ENCODE data around the gene GOLGB1.

DNA sequence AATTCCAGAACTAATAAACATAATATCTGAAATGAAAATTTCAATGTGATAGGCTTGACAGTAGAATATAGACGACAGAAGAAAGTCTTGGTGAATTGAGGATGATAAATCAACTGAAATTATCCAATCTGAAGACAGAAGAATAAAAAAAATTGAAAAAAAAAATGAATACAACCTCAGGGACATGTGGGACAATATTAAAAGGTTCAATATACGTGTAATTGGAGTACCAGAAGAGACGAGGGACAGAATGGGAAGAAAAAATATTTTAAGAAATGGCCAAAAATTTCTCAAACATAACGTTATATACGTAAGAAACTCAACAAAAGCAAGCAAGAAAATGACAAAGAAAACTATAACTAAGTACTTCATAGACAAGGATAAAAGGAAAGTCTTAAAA lies 45.6 kb downstream of the GOLGB1 start:
- TF ChIP-seq, protein P1, sequence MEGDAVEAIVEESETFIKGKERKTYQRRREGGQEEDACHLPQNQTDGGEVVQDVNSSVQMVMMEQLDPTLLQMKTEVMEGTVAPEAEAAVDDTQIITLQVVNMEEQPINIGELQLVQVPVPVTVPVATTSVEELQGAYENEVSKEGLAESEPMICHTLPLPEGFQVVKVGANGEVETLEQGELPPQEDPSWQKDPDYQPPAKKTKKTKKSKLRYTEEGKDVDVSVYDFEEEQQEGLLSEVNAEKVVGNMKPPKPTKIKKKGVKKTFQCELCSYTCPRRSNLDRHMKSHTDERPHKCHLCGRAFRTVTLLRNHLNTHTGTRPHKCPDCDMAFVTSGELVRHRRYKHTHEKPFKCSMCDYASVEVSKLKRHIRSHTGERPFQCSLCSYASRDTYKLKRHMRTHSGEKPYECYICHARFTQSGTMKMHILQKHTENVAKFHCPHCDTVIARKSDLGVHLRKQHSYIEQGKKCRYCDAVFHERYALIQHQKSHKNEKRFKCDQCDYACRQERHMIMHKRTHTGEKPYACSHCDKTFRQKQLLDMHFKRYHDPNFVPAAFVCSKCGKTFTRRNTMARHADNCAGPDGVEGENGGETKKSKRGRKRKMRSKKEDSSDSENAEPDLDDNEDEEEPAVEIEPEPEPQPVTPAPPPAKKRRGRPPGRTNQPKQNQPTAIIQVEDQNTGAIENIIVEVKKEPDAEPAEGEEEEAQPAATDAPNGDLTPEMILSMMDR (IDR thresholded peaks at IDR 0.05): no peak
- no peak for TF ChIP-seq ZFX (IDR thresholded peaks at IDR 0.05; ENCODE audit: borderline replicate concordance)

Data from 22Rv1 (cell line).